HG03280 (cell line): Measurements from ENCODE around the gene FYN.

Experiments
- ATAC-seq: cut with Tn5 transposase; IDR thresholded peaks from one replicate; pipeline ENCODE4 v1.9.1; 2021; ENCODE audit warnings: mild to moderate bottlenecking, moderate library complexity; ENCODE audit not compliant: unreplicated experiment

Gene FYN

GRCh38 chr6:111713236-111713635 is 160.0 kb downstream of the FYN start:
- ATAC-seq, result no peak

DNA sequence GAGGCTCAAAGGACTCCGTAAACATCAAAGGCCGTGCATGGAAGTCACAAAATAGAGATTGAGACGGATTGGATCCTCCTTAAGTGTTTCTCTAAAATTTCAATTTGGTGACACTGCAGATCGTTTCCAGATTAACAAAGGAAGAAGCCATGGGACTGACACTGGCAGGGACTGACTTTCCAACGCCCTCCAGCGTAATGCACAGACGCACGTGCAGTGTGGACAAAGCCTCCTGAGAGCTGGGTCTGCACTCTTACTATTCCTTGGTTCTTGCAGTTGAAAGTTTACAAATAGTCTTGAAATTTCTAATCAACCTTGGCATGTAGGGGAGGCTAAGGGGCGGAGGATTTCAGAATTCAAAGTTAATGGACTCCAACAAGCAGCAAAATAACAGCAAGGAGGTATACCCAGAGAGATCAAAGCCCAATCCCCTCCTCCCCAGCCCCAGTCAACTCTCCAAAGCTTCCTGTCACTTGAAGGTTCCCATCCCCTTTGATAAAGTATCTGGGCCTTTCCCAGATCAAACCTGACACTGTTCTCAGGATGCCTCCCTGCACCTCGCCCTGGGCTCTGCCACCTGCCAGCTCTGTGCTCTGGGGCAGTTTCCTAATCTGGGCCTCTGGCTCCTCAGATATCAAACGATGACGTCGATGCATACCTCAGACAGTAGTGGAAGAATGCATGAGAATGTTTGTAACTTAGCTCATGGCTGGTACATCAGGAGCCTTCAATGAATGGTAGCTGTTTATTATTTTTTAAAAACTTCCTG is 161.1 kb downstream of the FYN start:
- no peak for ATAC-seq

GRCh38 chr6:111711476-111711875 is 161.8 kb downstream of the FYN start:
- no peak for ATAC-seq

GRCh38 chr6:111710911-111711310 is 162.3 kb downstream of the FYN start:
- ATAC-seq, result no peak

GRCh38 chr6:111710439-111710838 is 162.8 kb downstream of the FYN start:
- no peak for ATAC-seq

DNA sequence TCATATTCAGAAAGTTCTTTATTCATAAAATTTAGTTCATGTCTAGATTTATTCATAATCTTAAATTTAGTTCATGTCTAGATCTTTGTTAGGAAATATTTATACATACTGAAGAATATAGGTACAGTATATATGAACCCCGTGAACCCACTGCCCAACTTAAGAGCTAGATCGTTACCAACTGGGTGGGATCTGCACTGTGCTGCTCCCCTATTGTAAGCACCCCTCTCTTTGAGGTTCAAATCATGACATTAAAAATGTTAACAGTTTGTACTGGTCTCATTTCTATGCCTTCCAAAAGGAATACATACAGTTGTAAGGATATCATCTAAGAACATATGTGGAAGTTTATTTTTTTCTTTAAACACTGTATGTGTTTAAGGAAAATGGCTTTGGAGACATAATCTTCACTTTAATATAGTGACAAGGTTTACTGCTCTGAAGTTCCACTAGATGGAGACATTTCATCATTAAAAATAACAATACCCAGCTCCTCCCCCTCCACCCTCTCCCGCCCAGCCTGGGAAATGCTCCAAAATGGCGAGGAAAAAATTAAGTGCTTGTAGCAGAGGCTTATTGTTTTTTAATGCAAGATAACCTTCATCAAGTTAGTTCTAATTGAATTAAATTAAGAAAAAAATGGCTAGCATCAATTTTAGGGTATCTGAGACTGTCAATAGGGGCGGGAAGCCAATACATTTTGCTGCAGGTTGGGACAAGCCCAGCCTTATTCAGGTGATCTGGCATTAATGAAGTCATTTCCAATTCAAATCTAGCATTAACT is 163.4 kb downstream of the FYN start:
- peak; percentile 84 for ATAC-seq

DNA sequence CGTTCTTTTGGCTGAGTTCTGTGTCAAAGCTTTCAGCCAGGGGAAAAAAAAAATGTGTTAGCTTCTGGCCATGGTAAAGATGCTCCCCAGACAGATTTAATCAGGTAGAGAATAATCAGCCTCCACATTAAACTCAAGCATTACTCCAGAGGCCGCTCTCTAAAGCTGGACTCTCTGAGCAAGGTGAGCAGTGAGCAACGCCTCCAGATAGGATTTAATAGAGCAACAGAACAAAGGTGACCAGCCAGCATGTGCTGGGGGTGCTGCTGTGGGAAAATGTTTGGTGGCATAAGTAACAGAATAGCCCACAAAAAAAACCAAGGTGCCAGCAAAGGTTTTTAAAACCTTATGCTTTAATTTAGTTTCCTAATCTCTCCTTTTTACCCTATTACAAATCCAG is 164.1 kb downstream of the FYN start:
- ATAC-seq, result no peak

DNA sequence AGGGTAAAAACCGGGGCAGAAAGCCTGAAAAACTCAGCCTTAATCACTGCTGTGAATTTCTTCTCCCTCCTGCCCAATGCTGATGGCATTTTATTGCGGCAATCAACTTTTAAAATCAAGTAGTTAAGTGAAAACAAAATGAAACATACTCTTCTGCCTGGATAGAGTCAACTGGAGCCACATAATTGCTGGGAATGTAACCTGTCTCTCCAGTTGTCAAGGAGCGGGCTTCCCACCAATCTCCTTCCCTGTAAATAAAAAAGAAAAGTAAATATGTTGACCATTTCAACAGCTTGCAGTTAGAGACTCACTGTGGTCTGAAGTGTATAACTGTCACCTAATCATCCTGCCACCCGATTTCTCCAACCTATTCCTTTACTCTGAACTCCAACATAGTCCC is 165.5 kb downstream of the FYN start:
- no peak for ATAC-seq

- no peak for ATAC-seq
Observed at GRCh38 chr6:111706841-111707391, 166.3 kb downstream of the FYN start.

DNA sequence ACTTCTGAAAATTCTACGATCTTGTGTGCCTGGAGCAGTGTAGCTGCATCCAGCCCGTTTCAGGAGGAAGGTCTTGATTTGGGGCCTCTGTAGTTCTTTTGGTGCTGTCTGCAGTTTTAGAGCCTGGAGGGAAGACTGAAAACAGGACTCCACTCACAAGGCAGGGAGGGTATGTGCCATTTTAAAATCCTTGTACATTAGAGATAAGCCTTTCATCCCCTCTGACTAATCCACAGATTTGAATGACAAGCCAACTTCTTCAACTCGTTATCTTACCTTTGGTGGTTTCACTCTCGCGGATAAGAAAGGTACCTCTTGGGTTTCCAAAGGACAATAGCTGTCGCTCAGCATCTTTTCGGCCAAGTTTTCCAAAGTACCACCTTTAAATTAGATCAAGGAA is 169.5 kb downstream of the FYN start:
- no peak for ATAC-seq

DNA sequence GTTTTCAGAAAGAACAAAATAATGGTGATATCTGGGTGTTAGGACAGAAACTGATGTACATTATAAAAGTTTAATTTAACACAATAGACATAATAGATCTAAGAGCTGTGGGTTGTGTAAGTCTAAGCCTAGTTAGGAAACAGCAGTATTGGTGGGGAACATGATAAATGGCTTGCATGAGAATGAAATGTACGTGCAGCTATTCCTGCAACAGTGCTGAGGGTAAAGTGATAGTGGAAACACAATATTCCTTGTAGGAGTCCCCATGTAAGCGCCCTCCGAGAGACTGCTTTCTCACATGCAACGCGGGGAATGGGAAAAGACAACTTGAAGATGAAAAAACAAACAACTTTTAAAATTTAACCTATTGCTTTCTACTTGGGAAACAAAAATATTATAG is 171.0 kb downstream of the FYN start:
- no peak for ATAC-seq

DNA sequence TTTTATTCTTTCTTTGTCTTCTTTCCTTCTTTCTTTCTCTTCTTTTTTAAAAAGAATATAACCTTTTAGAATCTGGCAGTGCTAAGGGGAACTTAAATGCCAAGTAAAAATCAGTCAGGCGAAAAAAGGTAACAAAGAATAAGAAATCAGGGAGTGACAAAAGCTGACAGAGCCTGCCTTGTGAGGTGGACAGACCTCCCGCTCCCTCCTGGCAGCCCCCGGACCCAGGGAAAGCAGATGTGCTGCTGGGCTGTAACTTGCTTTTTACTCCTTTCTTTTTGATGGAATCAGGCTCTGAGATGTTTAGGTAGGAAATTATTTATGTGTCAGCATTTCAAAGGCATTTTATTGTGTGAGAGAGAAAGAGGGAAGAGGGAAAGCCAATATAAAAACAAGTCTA is 172.1 kb downstream of the FYN start:
- ATAC-seq, result no peak

- no peak for ATAC-seq
Observed at GRCh38 chr6:111700135-111700690, 173.0 kb downstream of the FYN start.

DNA sequence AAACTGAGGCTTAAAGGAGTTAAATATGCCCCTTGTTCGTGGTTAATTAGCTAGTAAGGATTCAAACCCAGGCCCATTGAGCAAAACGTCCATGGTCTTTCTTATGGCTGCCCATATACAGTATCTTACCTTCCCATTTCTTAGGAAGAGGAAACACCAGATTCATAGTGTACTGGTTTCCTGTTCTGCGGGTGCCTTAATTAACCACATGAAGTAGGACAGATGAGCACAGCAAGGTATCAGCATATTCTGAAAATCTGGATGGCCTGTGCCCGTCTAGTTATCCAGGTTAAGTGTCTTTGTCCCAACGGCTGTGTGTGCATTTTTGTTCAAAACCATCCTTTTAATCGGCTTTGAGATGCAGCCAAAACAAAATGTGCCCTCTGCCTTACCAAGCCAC is 174.1 kb downstream of the FYN start:
- no peak for ATAC-seq

DNA sequence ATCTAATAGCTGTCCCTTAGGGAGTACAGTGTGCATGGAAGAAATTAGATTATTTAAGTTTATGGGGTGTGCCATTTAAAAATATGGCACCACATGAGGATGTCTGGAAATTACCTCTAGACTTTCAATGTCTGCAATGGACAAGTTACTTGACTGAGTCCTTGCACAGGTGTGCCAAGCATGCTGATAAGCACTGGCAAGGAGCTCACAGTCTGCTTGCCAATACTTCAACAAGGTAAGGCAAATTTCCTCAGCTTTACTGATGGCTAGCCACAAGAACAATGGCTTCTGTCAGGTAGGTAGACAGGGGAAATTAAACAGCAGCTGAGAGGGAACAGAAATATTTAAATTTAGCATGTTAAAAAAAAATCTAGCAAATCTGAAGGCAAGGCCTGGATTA is 176.4 kb downstream of the FYN start:
- no peak for ATAC-seq

- no peak for ATAC-seq
Observed at GRCh38 chr6:111692327-111693164, 180.7 kb downstream of the FYN start.

GRCh38 chr6:111691345-111692225 is 181.7 kb downstream of the FYN start:
- no peak for ATAC-seq

GRCh38 chr6:111689946-111690345 is 183.3 kb downstream of the FYN start:
- ATAC-seq, result no peak

DNA sequence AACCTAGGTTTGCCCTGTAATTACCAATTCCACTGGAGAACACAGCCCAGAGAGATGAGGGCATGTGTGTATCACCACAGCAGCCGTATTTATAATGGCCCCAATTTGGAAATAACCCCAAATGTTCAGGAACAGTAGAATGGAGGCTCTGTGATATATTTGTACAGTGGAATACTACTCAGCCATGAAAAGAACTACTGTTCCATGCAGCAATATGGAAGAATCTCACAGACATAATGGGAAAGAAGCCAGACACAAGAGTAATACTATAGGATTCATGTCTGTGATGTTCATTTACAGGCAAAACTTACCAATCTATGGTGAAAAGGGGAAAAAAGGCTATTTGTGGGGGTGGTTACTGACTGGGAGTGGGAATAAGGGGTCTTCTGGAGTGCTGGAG is 183.8 kb downstream of the FYN start:
- ATAC-seq, result no peak

GRCh38 chr6:111688331-111688730 is 184.9 kb downstream of the FYN start:
- ATAC-seq, result no peak
